ENCODE results near the gene DOC2B.

DOC2B gene

DNA sequence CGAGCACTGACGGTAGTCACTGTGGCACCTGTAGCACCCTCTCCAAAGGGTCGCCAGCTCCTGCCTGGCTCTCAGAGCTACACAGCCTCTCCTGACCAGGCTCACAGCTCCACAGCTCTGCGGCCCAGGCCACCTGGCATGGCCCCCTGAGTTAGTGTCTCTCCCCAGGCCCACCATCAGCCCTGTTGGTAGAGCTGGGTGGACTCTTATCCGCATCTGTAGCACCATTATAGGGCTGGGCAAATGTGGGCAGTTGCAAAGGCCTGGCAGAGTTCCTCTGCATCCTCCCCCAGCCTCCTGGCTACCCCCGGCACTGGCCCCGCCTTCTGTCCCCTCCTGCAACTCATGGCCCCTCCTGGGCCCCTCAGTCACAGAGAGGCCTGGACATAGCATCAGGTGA is 25.9 kb downstream of the DOC2B start:
- H3K36me3 ChIP-seq (ENCODE audit: control insufficient read depth in 1 of 2, insufficient read depth in 2 of 2, low read length in 2 of 2): no peaks in the 10 kb centered on the region
- no peak overlapping the region for H3K9ac ChIP-seq (ENCODE audit: low read depth in 1 of 2, low read length in 2 of 2)
- no peak overlapping the region for H3K4me3 ChIP-seq (ENCODE audit: low read depth in 1 of 2, low read length in 2 of 2)
- no peaks in the 10 kb centered on the region for H3K27me3 ChIP-seq (ENCODE audit: control insufficient read depth in 1 of 2, insufficient read depth in 2 of 2, low read length in 2 of 2)
- H3K27ac ChIP-seq (ENCODE audit: low read depth, low read length): no peak overlapping the region
- H3K4me1 ChIP-seq (ENCODE audit: control insufficient read depth in 1 of 2, insufficient read depth in 2 of 2, low read length in 2 of 2): no peaks in the 10 kb centered on the region
- no peaks in the 10 kb centered on the region for H3K9me3 ChIP-seq (ENCODE audit: control insufficient read depth in 1 of 2, low read length in 2 of 2)

GRCh38 chr17:153851-154250 is 27.6 kb downstream of the DOC2B start:
- Histone ChIP-seq H3K27me3 (ENCODE audit: control insufficient read depth in 1 of 2, insufficient read depth in 2 of 2, low read length in 2 of 2) (no peaks in the 10 kb centered on the region), H3K9ac (ENCODE audit: low read depth in 1 of 2, low read length in 2 of 2) (no peak overlapping the region), H3K36me3 (ENCODE audit: control insufficient read depth in 1 of 2, insufficient read depth in 2 of 2, low read length in 2 of 2) (no peaks in the 10 kb centered on the region), H3K4me3 (ENCODE audit: low read depth in 1 of 2, low read length in 2 of 2) (no peak overlapping the region), H3K4me1 (ENCODE audit: control insufficient read depth in 1 of 2, insufficient read depth in 2 of 2, low read length in 2 of 2) (no peaks in the 10 kb centered on the region), H3K9me3 (ENCODE audit: control insufficient read depth in 1 of 2, low read length in 2 of 2) (no peaks in the 10 kb centered on the region), H3K27ac (ENCODE audit: low read depth, low read length) (no peak overlapping the region)

DNA sequence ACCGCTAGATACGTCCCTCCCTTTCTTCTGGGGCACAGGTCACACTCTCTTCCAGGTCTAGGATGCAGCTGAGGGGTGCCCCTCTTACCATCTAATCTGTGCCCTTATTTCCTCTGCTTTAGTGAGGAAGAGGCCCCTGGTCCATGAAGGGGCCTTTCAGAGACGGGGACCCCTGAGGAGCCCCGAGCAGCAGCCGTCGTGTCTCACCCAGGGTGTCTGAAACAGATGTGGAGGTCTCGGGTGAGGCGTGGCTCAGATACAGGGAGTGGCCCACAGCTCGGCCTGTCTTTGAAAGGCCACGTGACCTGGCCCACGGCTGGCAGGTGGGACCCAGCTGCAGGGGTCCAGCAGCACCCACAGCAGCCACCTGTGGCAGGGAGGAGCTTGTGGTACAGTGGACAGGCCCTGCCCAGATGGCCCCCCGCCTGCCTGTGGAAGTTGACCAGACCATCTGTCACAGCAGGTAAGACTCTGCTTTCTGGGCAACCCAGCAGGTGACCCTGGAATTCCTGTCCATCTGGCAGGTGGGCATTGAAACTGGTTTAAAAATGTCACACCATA is 28.5 kb downstream of the DOC2B start:
- Histone ChIP-seq H3K9ac (ENCODE audit: low read depth in 1 of 2, low read length in 2 of 2) (no peak overlapping the region), H3K4me3 (ENCODE audit: low read depth in 1 of 2, low read length in 2 of 2) (no peak overlapping the region), H3K9me3 (ENCODE audit: control insufficient read depth in 1 of 2, low read length in 2 of 2) (no peaks in the 10 kb centered on the region), H3K27me3 (ENCODE audit: control insufficient read depth in 1 of 2, insufficient read depth in 2 of 2, low read length in 2 of 2) (no peaks in the 10 kb centered on the region), H3K36me3 (ENCODE audit: control insufficient read depth in 1 of 2, insufficient read depth in 2 of 2, low read length in 2 of 2) (no peaks in the 10 kb centered on the region), H3K4me1 (ENCODE audit: control insufficient read depth in 1 of 2, insufficient read depth in 2 of 2, low read length in 2 of 2) (no peaks in the 10 kb centered on the region), H3K27ac (ENCODE audit: low read depth, low read length) (no peak overlapping the region)

- no peak overlapping the region for H3K27ac ChIP-seq (ENCODE audit: low read depth, low read length)
- no peaks in the 10 kb centered on the region for H3K36me3 ChIP-seq (ENCODE audit: control insufficient read depth in 1 of 2, insufficient read depth in 2 of 2, low read length in 2 of 2)
- no peaks in the 10 kb centered on the region for H3K27me3 ChIP-seq (ENCODE audit: control insufficient read depth in 1 of 2, insufficient read depth in 2 of 2, low read length in 2 of 2)
- no peaks in the 10 kb centered on the region for H3K4me1 ChIP-seq (ENCODE audit: control insufficient read depth in 1 of 2, insufficient read depth in 2 of 2, low read length in 2 of 2)
- no peaks in the 10 kb centered on the region for H3K9me3 ChIP-seq (ENCODE audit: control insufficient read depth in 1 of 2, low read length in 2 of 2)
- H3K4me3 ChIP-seq (ENCODE audit: low read depth in 1 of 2, low read length in 2 of 2): no peak overlapping the region
- H3K9ac ChIP-seq (ENCODE audit: low read depth in 1 of 2, low read length in 2 of 2): no peak overlapping the region
These were observed 29.3 kb downstream of the DOC2B start for GRCh38 chr17:151886-152859.

GRCh38 chr17:151004-151403 is 30.4 kb downstream of the DOC2B start:
- Histone ChIP-seq H3K4me1 (ENCODE audit: control insufficient read depth in 1 of 2, insufficient read depth in 2 of 2, low read length in 2 of 2) (no peaks in the 10 kb centered on the region), H3K9ac (ENCODE audit: low read depth in 1 of 2, low read length in 2 of 2) (no peak overlapping the region), H3K9me3 (ENCODE audit: control insufficient read depth in 1 of 2, low read length in 2 of 2) (no peaks in the 10 kb centered on the region), H3K36me3 (ENCODE audit: control insufficient read depth in 1 of 2, insufficient read depth in 2 of 2, low read length in 2 of 2) (no peaks in the 10 kb centered on the region), H3K4me3 (ENCODE audit: low read depth in 1 of 2, low read length in 2 of 2) (no peak overlapping the region), H3K27ac (ENCODE audit: low read depth, low read length) (no peak overlapping the region), H3K27me3 (ENCODE audit: control insufficient read depth in 1 of 2, insufficient read depth in 2 of 2, low read length in 2 of 2) (no peaks in the 10 kb centered on the region)

DNA sequence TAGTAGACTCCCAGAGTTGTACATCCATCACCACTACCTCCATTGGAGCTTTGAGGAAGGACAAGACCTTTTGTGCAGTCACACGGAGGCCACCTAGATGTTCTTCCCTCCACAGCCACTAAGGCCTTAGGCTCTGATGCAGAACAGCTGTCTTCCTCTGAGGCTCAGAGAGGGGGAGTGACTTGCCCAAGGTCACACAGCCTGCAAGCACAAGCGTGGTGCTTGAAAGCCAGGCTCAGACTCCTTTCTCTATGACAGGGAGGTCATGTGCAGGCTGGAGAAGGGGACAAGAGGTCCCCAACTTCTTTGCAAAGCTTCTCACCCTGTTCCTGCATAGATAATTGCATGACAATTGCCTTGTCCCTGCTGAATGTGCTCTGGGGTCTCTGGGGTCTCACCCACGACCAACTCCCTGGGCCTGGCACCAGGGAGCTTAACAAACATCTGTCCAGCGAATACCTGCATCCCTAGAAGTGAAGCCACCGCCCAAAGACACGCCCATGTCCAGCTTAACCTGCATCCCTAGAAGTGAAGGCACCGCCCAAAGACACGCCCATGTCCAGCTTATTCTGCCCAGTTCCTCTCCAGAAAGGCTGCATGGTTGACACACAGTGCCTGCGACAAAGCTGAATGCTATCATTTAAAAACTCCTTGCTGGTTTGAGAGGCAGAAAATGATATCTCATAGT is 31.4 kb downstream of the DOC2B start:
- Histone ChIP-seq H3K27ac (ENCODE audit: low read depth, low read length) (no peak overlapping the region), H3K9ac (ENCODE audit: low read depth in 1 of 2, low read length in 2 of 2) (no peak overlapping the region), H3K4me1 (ENCODE audit: control insufficient read depth in 1 of 2, insufficient read depth in 2 of 2, low read length in 2 of 2) (no peaks in the 10 kb centered on the region), H3K27me3 (ENCODE audit: control insufficient read depth in 1 of 2, insufficient read depth in 2 of 2, low read length in 2 of 2) (no peaks in the 10 kb centered on the region), H3K9me3 (ENCODE audit: control insufficient read depth in 1 of 2, low read length in 2 of 2) (no peaks in the 10 kb centered on the region), H3K36me3 (ENCODE audit: control insufficient read depth in 1 of 2, insufficient read depth in 2 of 2, low read length in 2 of 2) (no peaks in the 10 kb centered on the region), H3K4me3 (ENCODE audit: low read depth in 1 of 2, low read length in 2 of 2) (no peak overlapping the region)

- no peaks in the 10 kb centered on the region for H3K27me3 ChIP-seq (ENCODE audit: control insufficient read depth in 1 of 2, insufficient read depth in 2 of 2, low read length in 2 of 2)
- no peaks in the 10 kb centered on the region for H3K4me1 ChIP-seq (ENCODE audit: control insufficient read depth in 1 of 2, insufficient read depth in 2 of 2, low read length in 2 of 2)
- H3K36me3 ChIP-seq (ENCODE audit: control insufficient read depth in 1 of 2, insufficient read depth in 2 of 2, low read length in 2 of 2): no peaks in the 10 kb centered on the region
- no peak overlapping the region for H3K4me3 ChIP-seq (ENCODE audit: low read depth in 1 of 2, low read length in 2 of 2)
- H3K9ac ChIP-seq (ENCODE audit: low read depth in 1 of 2, low read length in 2 of 2): no peak overlapping the region
- no peaks in the 10 kb centered on the region for H3K9me3 ChIP-seq (ENCODE audit: control insufficient read depth in 1 of 2, low read length in 2 of 2)
- H3K27ac ChIP-seq (ENCODE audit: low read depth, low read length): no peak overlapping the region
These were observed 32.2 kb downstream of the DOC2B start for GRCh38 chr17:149231-149630.

- Histone ChIP-seq H3K27me3 (ENCODE audit: control insufficient read depth in 1 of 2, insufficient read depth in 2 of 2, low read length in 2 of 2) (no peaks in the 10 kb centered on the region), H3K36me3 (ENCODE audit: control insufficient read depth in 1 of 2, insufficient read depth in 2 of 2, low read length in 2 of 2) (no peaks in the 10 kb centered on the region), H3K9me3 (ENCODE audit: control insufficient read depth in 1 of 2, low read length in 2 of 2) (no peaks in the 10 kb centered on the region), H3K9ac (ENCODE audit: low read depth in 1 of 2, low read length in 2 of 2) (no peak overlapping the region), H3K4me3 (ENCODE audit: low read depth in 1 of 2, low read length in 2 of 2) (no peak overlapping the region), H3K27ac (ENCODE audit: low read depth, low read length) (no peak overlapping the region), H3K4me1 (ENCODE audit: control insufficient read depth in 1 of 2, insufficient read depth in 2 of 2, low read length in 2 of 2) (no peaks in the 10 kb centered on the region)
These were observed 32.7 kb downstream of the DOC2B start for GRCh38 chr17:148757-149156.

GRCh38 chr17:147796-148740 is 33.4 kb downstream of the DOC2B start:
- H3K9ac ChIP-seq (ENCODE audit: low read depth in 1 of 2, low read length in 2 of 2): no peak overlapping the region
- no peaks in the 10 kb centered on the region for H3K4me1 ChIP-seq (ENCODE audit: control insufficient read depth in 1 of 2, insufficient read depth in 2 of 2, low read length in 2 of 2)
- no peaks in the 10 kb centered on the region for H3K36me3 ChIP-seq (ENCODE audit: control insufficient read depth in 1 of 2, insufficient read depth in 2 of 2, low read length in 2 of 2)
- H3K27me3 ChIP-seq (ENCODE audit: control insufficient read depth in 1 of 2, insufficient read depth in 2 of 2, low read length in 2 of 2): no peaks in the 10 kb centered on the region
- H3K9me3 ChIP-seq (ENCODE audit: control insufficient read depth in 1 of 2, low read length in 2 of 2): no peaks in the 10 kb centered on the region
- H3K27ac ChIP-seq (ENCODE audit: low read depth, low read length): no peak overlapping the region
- H3K4me3 ChIP-seq (ENCODE audit: low read depth in 1 of 2, low read length in 2 of 2): no peak overlapping the region
